NCI-H2107 treated with DMSO at 0.1 percent for 48 hours (cell line): Measurements from ENCODE around the gene CIITA.
"Not testable (repeated sequence)": the region's sequence is repeated elsewhere in the genome, so short reads cannot be mapped to it uniquely, and the experiment has no call there.

Experiments
- DNase-seq: peaks from one replicate; lab custom pipeline; 2025; ENCODE audit not compliant: unreplicated experiment; lab: John Stamatoyannopoulos, UW

The CIITA gene

GRCh38 chr16:10919003-10919351 lies 42.0 kb downstream of the CIITA start:
- no peak for DNase-seq

GRCh38 chr16:10920726-10921427 lies 43.9 kb downstream of the CIITA start:
- peak; percentile 71 for DNase-seq

GRCh38 chr16:10921536-10922327 lies 44.7 kb downstream of the CIITA start:
- DNase-seq: no peak

- no peak for DNase-seq
Measured at GRCh38 chr16:10922328-10923145, 45.5 kb downstream of the CIITA start.

DNA sequence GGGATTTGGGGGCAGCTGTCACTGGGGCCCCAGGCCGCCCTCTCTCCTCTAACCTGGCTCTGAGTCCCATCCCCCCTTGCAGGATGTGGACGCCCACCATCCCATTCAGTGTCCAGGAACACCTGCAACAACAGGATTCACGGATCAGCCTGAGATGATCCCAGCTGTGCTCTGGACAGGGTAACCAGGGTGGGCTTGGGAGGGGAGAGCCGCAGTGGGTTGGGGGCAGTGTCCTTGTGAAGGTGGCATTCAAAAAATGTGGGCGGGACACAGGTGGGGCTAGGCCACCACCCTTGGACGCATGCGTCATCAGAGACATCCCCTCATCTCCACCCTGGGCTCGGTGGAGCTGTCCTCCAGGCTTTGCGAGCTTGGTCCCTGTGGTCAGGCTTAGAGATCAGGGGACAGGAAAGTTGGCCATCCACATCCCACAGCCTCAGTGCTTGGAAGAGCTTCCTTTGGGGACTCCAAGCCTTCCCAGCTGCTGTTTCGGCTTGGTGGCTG lies 46.2 kb downstream of the CIITA start:
- no peak for DNase-seq

DNA sequence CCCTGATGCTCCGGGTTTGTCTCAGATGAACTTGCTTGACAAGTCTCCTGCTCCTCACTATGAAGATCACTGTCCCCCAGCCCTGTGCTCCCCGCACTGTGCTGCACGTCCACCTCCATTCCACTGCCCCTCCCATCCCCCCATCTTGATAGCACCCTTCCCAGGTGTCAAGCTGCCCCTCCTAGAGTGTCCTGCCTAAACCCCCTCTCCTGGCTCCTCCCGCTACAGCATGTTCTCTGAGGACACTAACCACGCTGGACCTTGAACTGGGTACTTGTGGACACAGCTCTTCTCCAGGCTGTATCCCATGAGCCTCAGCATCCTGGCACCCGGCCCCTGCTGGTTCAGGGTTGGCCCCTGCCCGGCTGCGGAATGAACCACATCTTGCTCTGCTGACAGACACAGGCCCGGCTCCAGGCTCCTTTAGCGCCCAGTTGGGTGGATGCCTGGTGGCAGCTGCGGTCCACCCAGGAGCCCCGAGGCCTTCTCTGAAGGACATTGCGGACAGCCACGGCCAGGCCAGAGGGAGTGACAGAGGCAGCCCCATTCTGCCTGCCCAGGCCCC lies 46.7 kb downstream of the CIITA start:
- DNase-seq: no peak

DNA sequence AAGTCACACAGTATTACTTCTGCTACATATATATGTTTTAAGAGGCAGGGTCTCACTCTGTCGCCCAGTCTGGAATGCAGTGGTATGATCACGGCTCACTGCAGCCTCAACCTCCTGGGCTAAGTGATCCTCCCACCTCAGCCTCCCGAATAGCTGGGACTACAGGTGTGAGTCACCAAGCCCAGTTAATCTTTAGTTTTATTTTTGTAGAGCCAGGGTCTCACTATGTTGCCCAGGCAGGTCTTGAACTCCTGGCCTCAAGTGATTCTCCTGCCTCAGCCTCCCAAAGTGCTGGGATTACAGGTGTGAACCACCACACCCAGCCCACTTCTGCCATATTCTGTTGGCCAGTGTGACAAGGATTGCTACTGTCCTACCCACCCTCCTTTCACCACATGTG lies 48.3 kb downstream of the CIITA start:
- DNase-seq: not testable (repeated sequence)

DNA sequence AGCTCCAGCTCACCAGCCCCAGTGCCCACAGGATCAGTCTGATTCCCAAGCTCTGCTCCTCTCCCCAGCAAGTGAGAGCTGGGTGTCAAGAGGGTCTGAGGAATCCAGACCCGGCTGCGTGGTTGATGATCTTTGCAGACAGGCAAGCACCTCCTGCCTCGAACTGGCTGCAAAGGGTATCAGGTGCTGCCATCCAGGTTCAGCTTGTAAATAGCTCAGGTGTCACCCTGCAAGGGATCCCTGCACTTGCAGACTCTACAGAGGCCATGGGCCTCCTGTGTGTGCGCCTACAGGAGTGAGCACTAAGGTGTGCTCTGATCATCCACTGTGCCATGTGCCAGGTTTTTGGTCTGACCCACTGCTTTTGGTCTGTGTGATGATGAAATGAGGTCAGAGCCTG lies 49.1 kb downstream of the CIITA start:
- DNase-seq: no peak

GRCh38 chr16:10926867-10927266 lies 49.9 kb downstream of the CIITA start:
- no peak for DNase-seq

DNA sequence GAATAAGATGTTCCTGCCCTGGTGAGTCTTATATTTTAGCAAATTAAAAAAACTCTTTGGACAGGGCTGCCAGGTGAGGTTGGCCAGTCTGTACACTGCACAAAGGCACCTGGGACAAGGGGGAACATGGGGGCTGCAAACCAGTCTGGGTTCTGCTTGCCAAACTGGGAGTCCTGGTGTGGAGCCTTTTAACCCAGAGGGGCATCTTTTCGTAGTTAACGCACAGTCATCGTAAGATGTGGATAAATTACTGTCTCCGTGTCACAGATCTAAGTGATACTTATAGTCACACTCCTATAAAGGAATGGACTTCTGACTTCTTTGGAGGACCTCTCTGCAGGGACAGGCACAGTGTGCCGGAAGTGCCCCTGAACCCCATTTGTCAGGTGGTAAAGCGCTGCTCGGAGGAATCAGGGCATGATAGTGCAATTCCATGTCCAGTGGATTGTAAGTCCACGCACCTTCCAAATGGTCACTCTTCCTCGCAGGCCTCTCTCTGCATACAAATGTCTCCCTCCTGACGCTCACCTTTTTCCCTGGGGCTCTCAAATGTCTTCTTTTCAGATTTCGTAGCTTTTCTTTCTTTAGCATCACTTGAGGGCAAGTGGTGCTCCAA lies 50.6 kb downstream of the CIITA start:
- DNase-seq: no peak

GRCh38 chr16:10929097-10929496 lies 52.1 kb downstream of the CIITA start:
- DNase-seq: peak; percentile 52

DNA sequence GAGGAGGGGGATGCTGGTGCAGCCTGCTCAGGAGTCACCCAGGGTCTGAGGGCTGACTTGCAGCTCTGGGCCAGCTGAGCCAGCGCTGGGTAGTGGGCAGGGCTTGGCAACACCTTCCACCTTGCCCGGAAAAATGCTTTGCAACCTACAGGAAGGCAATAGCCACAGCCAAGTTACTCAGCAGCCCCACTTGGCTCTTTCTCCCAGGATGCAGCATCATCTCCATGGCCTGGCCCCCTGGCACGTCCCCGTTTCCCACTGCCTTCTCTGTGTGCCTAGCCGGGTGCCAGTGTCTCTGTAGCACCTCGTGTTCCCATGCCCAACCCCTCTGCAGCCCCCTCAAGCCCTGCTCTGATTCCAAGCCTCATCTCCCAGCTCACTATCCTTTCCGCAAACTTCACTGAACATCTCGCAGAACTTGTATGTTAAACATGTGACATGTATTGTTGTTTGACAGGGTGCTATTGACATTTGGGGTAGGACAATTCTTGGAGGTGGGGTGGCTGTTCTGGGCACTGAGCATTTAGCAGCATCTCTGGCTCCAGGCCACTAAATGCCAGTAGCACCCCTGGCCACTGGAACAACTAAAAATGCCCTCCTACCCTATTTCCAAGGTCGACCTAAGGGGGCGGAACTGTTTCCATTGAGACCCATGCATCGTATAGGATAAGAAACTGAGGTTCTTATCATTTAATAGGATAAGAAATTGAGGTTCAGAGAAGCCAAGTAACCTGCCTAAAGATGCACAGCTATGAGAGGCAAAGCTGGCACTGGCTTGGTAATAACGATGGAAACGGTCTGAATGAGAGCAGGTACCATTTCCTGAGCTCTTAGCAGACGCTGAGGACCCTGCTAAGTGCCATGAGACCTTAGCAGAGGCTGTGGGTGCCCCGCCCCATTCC lies 53.1 kb downstream of the CIITA start:
- DNase-seq: no peak

DNA sequence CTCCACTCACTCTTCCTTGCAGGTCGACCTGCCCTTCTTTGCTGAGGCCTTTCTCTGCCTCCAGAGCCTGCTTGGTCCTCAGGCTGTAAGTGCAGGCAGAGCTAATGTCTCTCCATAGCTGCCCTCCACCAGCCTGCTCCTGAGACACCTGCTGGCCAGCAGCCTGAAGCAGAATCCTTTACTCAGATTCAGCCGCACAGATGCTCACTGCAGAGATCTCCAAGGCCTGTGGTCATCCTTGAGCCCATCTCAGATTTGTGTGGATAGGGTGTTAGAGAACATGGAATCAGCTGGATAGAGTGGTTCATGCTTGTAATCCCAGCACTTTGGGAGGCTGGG lies 53.7 kb downstream of the CIITA start:
- DNase-seq: no peak

GRCh38 chr16:10931134-10931533 lies 54.1 kb downstream of the CIITA start:
- DNase-seq: no peak

- DNase-seq: no peak
Measured at GRCh38 chr16:10931977-10932632, 55.1 kb downstream of the CIITA start.

DNA sequence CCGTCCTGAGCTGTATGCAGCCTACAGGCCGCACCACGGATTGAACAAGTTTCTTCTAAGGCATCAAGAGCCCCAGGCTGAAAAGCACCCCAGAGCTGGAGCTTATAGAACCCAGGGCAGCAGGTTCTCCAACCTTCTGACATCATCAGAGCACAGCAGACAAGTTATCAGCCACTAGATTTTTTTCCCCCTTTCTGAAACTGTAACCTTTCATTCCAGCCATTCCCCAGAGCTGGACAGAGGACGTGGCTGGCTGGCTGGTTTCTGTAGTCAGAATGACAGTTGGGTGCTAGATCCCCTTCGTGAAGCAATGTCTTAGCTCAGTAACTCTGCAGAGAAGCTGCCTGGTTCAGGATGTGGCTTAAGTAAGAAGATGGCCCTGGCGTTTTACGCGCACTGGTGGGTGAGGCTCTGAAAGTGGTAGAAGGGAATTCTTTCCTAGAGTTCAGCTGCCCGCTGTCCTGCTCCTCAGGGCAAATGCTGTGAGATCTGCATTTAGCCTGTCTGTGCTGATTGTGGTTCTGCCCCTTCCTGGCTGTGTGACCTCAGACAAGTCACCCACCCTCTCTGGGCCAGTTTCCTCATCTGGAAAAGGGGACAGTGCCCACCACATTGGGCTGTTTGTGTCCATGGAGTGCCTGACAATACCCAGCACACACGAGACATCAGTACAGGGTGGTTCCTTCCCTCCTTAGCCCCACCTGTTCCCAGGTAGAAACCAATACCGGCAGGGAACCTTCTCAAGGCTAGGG lies 56.1 kb downstream of the CIITA start:
- DNase-seq: no peak

GRCh38 chr16:10933865-10934264 lies 56.9 kb downstream of the CIITA start:
- no peak for DNase-seq

DNA sequence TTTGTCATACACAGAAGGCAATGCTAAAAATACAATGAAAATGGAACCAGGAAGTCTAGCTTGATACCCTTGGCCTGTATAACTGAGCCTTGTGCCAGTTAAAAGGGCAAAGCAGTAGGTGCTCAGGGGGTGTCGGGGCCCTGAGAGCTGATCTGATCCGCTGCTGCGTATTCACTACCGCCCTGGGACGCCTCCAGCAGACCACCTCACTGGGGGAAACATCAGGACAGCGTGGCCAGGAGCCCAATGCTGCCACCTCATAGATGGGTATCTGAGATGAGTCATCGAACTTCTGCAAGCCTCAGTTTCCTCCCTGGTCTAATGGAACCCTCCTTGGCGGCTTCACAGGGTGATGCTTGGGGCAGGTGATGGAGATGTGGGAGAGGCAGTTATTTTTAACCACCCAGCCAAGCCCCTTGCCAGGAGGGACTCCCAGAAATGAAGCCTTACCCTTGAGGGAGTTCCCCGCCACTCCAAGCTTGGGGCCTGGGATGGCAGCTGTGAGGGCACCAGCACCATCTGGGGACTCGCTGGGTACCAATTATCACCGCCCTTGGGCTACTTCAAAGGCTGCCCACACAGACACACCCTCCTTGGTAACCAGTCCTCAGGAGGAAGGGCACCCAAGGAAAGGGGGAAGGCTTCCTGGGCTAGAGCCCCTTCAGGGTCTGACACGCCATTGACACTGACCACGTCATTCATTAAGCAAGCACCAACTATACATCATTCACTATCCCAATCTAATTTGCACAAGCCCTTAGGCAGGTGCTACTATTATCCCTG lies 57.5 kb downstream of the CIITA start:
- no peak for DNase-seq
